ENCODE measurements around the gene ZNF142. TPM values are rescaled to one million over a fixed set of nuclear protein-coding genes. Genes with fewer than 3 reads are reported as not detected.

ZNF142 gene
- total RNA-seq, 1 donor from 2014 or later, result 4.4 TPM

Other genes with a start within 250 kb of the ZNF142 start
- gene VIL1, start 240.5 kb downstream of the ZNF142 start, total RNA-seq, result not detected in 2 replicates
- gene USP37, start 91.3 kb downstream of the ZNF142 start, total RNA-seq, result 7.3 and 8.3 TPM in 2 replicates
- gene CNOT9, start 90.8 kb downstream of the ZNF142 start, total RNA-seq, result 46.3 and 53.9 TPM in 2 replicates
- 0.76 and 1.4 TPM in 2 replicates for gene PLCD4, start 51.7 kb downstream of the ZNF142 start, total RNA-seq
- gene BCS1L, start 60 bp upstream of the ZNF142 start, total RNA-seq, result 22.3 and 23.4 TPM in 2 replicates
- 29.8 and 34.4 TPM in 2 replicates for gene RNF25, start 12.4 kb upstream of the ZNF142 start, total RNA-seq
- gene STK36, start 12.5 kb upstream of the ZNF142 start, total RNA-seq, result 4.7 and 10.5 TPM in 2 replicates
- 5.4 and 7.3 TPM in 2 replicates for gene TTLL4, start 51.2 kb upstream of the ZNF142 start, total RNA-seq
- gene CYP27A1, start 122.5 kb upstream of the ZNF142 start, total RNA-seq, result 6.2 and 19.2 TPM in 2 replicates
- gene PRKAG3, start 172.2 kb upstream of the ZNF142 start, total RNA-seq, result not detected in 2 replicates
- not detected in 2 replicates for gene WNT6, start 200.2 kb upstream of the ZNF142 start, total RNA-seq
- gene WNT10A, start 221.2 kb upstream of the ZNF142 start, total RNA-seq, result not detected in 2 replicates

Data from dermis microvascular lymphatic vessel endothelial cell (primary cell).